ENCODE data around the gene SLC4A11. TPM values are rescaled to one million over a fixed set of nuclear protein-coding genes. Genes with fewer than 3 reads are reported as not detected.

Gene SLC4A11
- total RNA-seq, 1 experiment from 2014 or later: 1.1 TPM

- Histone ChIP-seq H3K36me3 (ENCODE audit: insufficient read depth, low read length, poor library complexity, severe bottlenecking) (no peaks in the 10 kb centered on the region), H3K4me3 (ENCODE audit: low read depth, low read length, poor library complexity, severe bottlenecking) (no peak overlapping the region), H3K27me3 (replicated peaks; ENCODE audit: insufficient read depth, low read depth, low read length, poor library complexity) (no peaks in the 10 kb centered on the region), H3K9me3 (ENCODE audit: low read depth, low read length, poor library complexity, severe bottlenecking) (no peaks in the 10 kb centered on the region), H3K27ac (ENCODE audit: low read depth, low read length, poor library complexity, severe bottlenecking) (no peak overlapping the region), H3K4me1 (ENCODE audit: insufficient read depth, low read length, poor library complexity, severe bottlenecking) (no peaks in the 10 kb centered on the region)
- no peak for DNase-seq (ENCODE audit: low spot score)
- ChIA-PET POLR2A (ENCODE audit: low non-redundant PET) (no interaction called here), CTCF (interaction anchor here (0.7 kb wide), 1 partner anchor 27 kb away, joined by 3 read pairs; no protein-coding TSS in a partner anchor)
- intact Hi-C loops (cut with micrococcal nuclease; ENCODE audit: unreplicated experiment): no loop called here
- TF ChIP-seq CTCF (conservative IDR thresholded peaks at IDR 0.05; ENCODE audit: low read depth, low read length): peak; percentile 47
- TF ChIP-seq EZH2 (IDR thresholded peaks at IDR 0.05; ENCODE audit: borderline replicate concordance, low read depth, low read length, poor library complexity, severe bottlenecking): no peak
- no TSS peak for BruUV-seq (replicated peaks)
Observed at GRCh38 chr20:3276680-3277015, 37.7 kb upstream of the SLC4A11 start.

DNA sequence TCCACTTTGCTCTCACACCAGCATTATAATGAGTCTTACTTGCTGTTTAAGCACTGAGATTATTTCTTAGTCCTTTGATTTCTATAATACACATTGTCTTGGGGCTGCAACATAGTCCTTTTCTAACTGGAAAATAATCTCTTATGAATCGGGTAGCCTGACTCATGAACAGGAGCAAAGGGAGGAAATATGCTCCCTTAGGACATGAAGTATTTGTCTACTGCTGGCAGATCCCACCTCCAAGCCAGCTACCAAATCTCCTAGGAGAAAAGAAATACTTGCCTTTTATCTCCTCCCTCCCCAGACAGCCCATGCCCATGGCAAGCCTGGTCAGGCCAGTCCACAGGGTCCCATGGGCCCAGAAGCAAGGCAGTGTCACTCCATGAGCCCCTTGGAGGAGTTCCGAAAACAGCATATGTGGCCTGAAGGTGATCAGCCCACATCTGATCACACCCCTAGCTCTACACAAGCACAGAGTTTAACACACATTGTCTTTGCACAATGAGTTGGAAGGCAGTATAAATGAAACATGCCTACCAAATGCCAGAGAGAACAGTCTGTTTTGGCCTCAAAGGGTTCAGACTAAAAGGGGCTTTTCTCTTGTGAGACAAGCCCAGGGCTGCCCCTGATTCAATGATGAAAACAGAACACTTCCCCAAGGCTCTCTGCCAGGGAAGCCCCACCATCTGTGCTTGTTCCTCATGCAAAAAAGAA, 37.1 kb upstream of the SLC4A11 start:
- Histone ChIP-seq H3K27me3 (replicated peaks; ENCODE audit: insufficient read depth, low read depth, low read length, poor library complexity) (no peaks in the 10 kb centered on the region), H3K4me3 (ENCODE audit: low read depth, low read length, poor library complexity, severe bottlenecking) (no peak overlapping the region), H3K4me1 (ENCODE audit: insufficient read depth, low read length, poor library complexity, severe bottlenecking) (no peaks in the 10 kb centered on the region), H3K36me3 (ENCODE audit: insufficient read depth, low read length, poor library complexity, severe bottlenecking) (no peaks in the 10 kb centered on the region), H3K27ac (ENCODE audit: low read depth, low read length, poor library complexity, severe bottlenecking) (no peak overlapping the region), H3K9me3 (ENCODE audit: low read depth, low read length, poor library complexity, severe bottlenecking) (no peaks in the 10 kb centered on the region)
- no TSS peak for BruUV-seq (replicated peaks)
- intact Hi-C loops (cut with micrococcal nuclease; ENCODE audit: unreplicated experiment): no loop called here
- ChIA-PET POLR2A (ENCODE audit: low non-redundant PET) (no interaction called here), CTCF (no interaction called here)
- TF ChIP-seq CTCF (conservative IDR thresholded peaks at IDR 0.05; ENCODE audit: low read depth, low read length): no peak
- TF ChIP-seq EZH2 (IDR thresholded peaks at IDR 0.05; ENCODE audit: borderline replicate concordance, low read depth, low read length, poor library complexity, severe bottlenecking): no peak
- DNase-seq (ENCODE audit: low spot score): no peak

DNA sequence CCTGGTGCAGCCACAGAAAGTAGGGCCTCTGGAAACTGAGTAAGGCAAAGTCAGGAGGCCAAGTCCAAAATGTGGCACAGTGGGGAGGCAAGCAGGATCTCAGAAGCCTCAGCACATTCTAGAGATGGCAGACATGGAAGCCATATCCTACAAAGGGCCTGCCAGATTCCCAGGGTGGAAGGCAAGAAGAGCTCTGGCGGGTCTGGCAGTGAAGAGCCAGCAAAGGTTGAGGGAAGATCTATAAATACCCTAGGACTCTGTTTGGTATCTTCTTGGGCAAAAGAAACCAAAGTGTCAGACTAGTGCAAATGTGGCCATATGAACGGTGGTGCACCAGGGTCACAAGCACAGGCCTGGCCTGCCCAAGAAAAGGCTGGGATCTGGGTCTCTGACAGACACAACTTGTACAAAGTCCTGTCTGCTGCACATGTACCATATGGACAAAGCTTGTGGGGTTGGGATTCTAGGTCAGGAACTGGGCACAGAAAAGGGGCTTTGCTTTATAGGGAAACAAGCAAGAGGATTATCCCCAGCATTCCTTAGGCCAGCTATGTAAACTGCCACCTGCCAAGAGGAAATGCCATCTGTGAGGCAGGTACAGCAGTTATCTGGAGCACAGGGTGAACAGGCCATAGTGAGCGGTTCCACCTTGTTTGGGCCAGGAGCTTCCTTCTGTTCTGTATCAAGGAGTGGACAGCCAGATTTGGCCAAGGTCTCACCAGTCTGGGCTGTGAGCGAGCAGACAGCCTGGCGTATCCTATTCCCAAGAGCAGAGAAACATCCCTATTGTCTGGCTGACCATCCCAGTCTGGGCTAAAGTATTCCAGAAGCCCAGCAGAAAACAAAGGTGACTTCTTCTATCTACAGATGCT, 36.3 kb upstream of the SLC4A11 start:
- no peaks in the 10 kb centered on the region for H3K9me3 ChIP-seq (ENCODE audit: low read depth, low read length, poor library complexity, severe bottlenecking)
- ChIA-PET POLR2A (ENCODE audit: low non-redundant PET) (no interaction called here), CTCF (no interaction called here)
- BruUV-seq (replicated peaks): no TSS peak
- H3K4me3 ChIP-seq (ENCODE audit: low read depth, low read length, poor library complexity, severe bottlenecking): no peak overlapping the region
- intact Hi-C loops (cut with micrococcal nuclease; ENCODE audit: unreplicated experiment): no loop called here
- no peaks in the 10 kb centered on the region for H3K36me3 ChIP-seq (ENCODE audit: insufficient read depth, low read length, poor library complexity, severe bottlenecking)
- TF ChIP-seq EZH2 (IDR thresholded peaks at IDR 0.05; ENCODE audit: borderline replicate concordance, low read depth, low read length, poor library complexity, severe bottlenecking): no peak
- TF ChIP-seq CTCF (conservative IDR thresholded peaks at IDR 0.05; ENCODE audit: low read depth, low read length): no peak
- H3K27ac ChIP-seq (ENCODE audit: low read depth, low read length, poor library complexity, severe bottlenecking): no peak overlapping the region
- no peaks in the 10 kb centered on the region for H3K27me3 ChIP-seq (replicated peaks; ENCODE audit: insufficient read depth, low read depth, low read length, poor library complexity)
- no peaks in the 10 kb centered on the region for H3K4me1 ChIP-seq (ENCODE audit: insufficient read depth, low read length, poor library complexity, severe bottlenecking)
- no peak for DNase-seq (ENCODE audit: low spot score)

All from A673 (cell line).